GM19463 (cell line): ENCODE measurements around the gene PRR5L.

Source experiments
- ATAC-seq: cut with Tn5 transposase; IDR thresholded peaks from one replicate; pipeline ENCODE4 v1.9.1; 2021; ENCODE audit warnings: mild to moderate bottlenecking, moderate library complexity; ENCODE audit not compliant: unreplicated experiment

PRR5L gene

DNA sequence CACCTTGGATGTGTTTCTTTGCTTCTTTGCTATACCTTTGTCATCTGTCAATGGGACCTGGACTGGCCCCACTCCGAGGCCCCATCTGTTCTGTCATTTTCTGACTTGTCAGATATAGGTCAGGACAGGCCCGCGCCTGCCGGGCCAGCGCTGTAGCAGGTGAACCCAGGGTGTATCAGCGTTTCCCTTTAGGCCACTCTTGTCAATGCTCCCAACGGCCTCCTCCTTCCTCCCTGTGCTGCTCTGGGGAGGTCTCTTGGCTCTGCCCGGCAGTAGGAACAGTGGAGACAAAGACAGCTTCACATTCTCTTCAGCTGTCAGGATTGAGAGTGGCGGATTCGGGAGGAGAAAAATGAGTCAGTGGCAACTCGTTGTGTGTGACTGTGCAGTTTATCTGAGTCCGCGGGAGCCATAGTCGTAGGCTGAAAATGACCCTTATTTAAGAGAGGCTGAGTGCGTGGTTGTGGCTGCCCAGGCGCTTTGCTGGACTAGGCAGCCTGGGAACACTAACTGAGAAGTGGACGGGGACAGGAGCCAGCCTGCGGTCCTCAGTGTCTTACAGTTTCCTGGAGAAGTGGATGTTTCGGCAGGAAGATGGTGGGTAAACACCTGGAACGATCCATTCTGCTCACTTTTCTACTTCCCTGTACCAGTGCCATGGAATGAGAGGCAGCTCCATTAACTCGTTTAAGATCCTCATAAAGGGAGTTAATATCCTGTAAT, 102.3 kb downstream of the PRR5L start:
- no peak for ATAC-seq

DNA sequence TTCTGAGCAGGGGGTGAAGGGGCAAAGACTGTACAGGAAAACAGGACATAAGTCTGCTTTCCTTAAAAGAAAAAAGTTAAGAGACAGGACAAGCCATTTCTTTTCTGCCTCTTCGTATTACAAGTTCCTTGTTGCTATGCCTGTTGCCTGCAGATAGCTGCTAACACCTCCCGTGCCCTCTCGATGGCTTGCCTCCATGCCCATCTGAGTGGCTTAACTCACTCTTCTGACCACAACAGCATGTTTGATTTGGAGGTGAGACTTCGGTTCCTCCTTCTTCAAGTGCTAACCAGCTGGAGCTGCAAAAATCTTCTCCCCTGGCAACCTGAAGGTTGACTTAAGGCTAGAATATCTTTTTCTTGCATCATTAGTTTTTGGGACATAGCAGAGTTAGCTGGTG, 103.1 kb downstream of the PRR5L start:
- ATAC-seq = no peak

DNA sequence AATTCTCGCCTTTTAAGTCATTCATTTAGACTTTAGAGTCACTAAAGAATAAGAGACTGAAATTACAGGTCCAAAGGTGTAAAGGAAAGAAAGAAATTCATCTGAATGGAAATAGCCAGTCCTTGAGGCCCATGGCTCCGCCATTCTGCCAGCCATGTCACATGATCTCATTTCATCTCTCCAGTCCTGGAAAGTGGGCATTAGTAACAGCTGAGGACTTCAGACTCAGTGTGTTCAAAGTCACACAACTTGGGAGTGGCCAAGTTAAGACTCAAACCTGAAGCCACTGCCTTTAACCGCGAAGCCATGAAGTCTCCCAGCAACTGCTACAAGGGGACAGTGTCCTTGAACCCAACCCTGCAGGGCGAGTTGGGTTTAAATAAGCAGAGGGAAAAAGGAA, 103.7 kb downstream of the PRR5L start:
- ATAC-seq = no peak

DNA sequence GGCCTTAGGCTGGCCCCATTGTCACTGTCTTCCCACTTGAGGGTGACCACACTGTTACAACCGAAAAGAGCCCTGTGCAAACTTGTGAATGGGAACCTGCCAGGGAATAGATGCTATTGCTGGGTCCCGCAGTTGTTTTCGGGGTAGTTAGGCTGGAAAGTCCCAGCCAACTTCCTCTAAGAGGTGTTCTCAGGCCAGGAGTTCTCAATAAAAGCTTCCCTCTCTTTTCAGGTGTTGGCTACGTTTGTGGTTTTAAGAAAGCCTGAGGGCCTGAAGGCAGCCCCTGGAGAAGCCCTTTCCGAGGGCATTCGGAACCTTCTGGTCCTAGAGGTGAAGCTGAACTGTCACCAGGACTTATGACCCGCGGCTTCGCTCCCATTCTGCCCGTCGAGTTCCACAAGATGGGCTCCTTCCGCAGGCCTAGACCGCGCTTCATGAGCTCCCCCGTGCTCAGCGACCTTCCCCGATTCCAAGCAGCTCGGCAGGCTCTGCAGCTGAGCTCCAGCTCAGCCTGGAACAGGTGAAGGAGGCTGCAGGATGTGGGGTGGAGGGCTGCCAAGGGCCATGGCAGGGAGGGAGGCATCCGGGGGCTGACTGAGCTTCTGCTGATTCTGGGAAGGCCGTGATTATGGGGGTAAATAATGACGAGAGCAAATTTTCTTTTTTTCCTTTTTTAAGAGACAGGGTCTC, 104.8 kb downstream of the PRR5L start:
- peak; percentile 54 for ATAC-seq

DNA sequence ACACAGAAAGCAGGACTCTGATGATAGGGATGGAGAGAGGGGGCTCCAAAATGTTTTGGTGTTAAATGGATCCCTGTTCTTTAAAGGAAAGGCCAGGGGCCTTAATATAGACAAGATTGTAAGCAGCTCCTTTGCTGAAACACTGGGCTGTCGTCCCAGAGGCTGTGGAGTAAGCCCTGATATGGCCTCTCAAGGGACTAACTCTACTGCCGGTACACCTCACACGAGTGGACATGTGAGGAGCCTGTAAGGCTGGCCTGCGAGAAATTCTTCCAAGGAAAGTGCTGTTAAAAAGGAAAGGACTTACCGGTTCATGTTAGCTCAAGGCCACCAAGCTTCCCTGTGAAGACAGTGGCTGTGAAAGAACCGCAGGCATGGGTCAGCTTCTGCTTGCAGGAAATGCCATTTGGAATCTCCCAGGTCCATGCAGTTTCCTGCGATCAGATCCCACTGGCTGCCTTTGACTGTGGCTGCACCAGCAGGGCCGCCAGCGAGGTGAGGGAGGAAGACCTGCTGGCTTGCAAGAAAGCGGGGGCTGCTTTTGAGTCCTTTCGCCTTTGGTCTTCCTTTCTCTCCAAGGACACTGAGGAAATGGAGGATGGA, 106.6 kb downstream of the PRR5L start:
- no peak for ATAC-seq

DNA sequence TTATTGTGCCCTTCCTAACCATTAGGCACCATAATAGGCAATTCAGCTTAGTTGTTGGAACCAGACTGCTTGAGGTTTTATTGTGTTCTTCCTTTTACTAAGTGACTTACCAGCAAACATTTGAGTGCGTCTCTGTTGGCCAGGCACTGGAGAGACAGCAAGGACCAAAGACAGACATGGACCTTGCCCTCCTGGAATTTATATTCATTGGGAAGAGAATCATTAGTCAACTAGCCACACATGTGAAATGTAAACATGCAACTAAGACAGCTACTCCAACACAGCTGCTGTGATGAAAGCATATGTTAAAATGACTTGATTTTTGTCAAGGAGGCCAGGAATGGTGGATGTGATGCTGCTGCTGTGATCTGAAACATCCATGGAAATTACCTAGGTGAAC, 107.6 kb downstream of the PRR5L start:
- no peak for ATAC-seq

DNA sequence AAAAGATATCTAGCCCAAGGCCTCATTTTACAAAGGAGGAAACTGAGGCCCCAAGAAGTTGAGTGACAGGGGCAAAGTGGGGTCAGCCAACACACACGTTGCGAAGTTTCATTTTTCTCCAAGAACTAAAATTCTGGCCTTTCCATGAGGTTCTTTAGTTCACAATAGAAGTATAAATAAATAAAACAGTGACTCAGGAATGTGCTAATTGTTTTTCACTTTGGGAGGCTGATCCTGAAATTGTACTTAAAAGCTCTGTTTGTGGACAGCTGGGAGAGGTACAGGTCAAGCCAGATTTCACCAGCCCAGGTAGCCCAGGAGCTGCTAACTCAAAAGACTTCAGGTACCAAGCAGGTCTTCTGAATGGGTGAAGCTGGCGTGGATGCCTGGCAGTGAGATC, 108.7 kb downstream of the PRR5L start:
- no peak for ATAC-seq

DNA sequence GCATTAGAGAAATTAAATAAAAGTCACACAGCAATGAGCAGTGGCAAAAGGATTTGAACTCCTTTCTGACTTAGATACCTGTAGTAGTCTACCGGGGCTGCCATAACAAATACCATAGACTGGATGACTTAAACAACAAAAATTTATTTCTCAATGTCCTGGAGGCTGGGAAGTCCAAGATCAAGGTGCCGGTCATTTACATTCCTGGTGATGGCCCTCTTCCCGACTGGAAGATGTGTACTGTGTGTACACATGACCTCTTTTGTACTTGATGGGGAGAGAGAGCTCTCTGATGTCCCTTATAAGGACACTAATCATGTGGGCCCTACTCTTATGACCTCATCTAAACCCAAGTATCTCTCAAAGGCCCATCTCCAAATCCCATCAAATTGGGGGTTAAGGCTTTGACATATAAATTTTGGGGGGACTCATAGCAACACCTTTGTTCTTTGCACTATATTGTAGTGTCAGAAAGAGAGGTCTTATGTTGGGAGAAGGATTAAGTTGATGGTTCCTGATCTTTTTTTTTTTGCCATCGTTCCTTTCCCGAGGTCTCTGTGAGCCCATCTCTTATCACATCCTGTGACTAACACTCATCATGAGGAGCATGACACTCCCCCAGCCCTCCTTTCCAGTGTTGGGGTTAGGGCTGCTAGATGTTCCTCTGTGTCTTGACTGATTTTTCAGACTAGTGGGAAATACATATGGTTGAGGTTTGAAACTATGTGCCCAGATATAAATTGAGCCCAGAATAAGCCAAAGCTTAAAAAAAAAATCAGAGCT, 109.7 kb downstream of the PRR5L start:
- ATAC-seq = no peak

DNA sequence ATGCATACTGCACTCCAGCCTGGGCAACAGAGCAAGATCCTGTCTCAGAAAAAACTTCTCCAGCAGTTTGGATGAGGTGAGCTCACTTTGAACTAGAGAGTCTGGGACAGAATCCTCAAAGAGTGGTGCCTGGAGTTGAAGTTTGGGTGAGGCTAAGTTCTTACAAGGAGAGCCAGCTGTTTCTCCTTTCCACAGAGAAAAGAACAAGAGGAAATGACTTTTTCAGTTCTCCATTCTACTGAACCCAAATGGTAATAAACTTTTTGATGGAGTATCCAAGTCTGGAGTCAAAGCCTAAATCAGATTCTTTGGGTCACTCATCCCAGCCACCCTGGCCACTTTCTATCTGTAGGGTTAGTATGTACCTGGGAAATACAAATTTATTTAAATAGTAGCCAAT, 111.3 kb downstream of the PRR5L start:
- ATAC-seq = no peak

DNA sequence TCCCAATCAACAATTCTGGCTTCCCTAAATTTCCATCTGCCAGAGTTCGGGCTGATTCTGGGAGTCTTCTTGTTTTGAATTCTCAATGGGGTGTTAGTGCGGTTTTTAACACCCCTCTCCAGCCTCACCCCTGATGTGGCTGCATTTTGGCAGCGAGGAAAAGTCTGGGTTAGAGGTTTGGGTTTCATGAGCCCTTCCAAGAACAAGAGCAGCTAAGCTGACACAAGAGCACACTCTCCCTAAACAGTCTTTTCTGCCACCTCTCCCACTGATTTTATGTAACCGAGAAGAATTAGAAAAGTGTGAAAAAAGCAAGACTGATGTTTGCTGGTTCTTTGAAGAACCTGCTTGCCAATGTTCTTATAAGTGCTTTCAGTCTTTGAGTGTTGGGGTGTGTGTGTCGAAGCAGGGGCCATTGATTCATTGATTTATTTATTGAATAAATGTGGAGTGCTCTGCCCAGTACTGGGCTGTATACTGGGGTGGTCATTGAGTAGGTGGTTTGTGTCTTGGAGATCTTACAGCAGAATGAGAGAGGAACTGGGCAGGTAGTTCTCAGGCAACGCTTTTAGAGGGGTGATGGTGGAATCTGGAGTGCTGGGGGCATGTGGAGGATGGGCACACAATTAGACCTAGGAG, 112.5 kb downstream of the PRR5L start:
- ATAC-seq = no peak

DNA sequence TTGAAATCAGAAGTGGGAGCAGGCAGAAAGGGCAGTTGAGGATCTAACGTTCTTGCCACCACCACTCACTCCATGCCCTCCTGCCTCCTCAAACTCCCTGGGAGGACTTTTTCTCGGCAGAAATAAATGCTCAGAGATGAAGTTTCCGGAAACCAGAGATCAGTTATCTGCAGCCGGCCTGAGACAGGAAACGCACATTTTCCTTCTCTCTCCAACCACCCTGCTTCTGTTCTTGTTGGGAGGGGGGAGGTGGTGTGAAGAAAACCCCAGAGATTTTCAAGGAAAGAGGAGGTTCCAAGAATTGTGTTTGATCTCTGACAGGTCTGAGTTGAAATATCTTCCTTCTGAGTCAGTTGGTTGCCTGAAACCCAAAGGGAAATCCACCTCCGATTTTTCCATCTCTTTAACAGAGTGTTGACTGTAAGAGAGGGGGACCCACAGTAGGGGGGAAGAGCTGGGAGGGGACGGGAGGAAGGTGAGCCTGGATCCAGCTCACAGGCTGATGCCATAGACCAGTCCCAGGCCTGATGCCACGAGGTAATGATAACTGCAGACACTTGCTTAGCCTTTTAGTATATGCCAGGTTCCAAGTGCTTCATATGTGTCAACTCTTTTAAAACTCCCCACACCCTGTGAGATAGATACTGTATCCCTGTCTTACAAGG, 113.2 kb downstream of the PRR5L start:
- no peak for ATAC-seq

DNA sequence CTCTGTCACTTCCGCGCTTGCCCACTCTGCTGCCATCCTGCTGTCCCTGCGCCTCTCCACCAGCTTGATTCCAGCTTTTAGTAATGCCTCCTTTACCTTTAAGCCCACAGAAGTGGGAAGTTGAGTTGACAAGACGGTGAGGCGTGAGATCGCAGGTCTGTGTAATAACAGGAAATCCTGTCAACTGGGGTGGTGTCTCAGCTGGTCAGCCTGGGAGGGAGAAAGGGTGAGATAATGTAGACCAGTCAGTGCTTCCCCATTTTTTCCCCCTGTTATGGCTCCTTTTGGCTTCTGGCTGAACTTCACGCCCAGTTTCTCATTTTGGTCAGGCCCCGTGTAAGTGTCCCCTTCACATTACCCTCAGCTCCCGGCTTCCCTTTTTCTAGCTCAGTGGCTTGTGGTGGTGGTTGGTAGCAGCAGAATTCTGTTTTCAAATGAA, 115.1 kb downstream of the PRR5L start:
- peak; percentile 70 for ATAC-seq

DNA sequence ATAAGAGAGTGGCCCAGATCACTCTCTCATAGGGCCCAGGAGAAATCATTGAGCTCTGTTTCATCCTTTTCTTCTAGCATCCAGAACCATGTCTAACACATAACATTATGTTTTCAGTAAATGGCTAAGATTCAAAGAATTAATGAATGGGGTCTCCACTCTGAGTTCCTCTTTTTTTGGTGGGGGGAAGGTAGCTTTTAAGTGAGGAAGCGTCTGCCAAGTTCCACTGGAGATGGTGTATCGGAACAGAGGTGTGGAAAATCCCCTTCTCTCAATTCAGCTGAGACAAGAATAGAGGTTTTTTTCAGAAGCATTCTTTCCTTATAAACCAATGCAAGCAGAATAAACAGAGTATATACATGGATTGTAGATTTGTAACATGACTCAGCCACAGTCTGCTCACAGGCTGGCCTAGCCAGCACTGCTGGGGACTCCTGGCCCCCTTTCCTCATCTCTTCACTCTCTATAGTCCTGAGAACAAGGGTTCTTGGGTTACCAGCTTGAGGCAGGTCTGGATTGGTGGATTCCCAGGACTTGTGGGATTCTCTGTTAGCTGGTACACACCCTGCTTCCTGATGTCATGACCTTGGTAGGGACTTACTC, 116.8 kb downstream of the PRR5L start:
- ATAC-seq = no peak

DNA sequence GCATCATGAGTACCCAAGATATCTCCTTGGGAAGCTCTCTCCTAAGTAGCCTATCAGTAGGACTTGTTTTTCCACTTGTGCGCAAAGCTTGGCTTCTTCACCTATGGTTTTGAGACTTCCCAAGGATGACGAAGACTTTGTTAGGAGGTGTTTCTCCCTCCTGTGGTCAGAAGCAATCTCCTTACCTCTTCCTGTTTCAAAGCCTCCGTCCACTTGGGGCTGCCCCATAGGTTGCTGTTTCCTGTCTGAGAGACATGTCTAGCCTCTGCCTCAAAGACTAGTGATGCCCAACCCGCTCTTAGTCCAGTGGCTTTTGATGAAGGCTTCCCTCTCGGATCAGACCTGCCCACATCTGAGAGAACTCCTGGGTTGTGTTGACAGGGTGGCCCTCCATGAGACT, 121.1 kb downstream of the PRR5L start:
- ATAC-seq = peak; percentile 57

DNA sequence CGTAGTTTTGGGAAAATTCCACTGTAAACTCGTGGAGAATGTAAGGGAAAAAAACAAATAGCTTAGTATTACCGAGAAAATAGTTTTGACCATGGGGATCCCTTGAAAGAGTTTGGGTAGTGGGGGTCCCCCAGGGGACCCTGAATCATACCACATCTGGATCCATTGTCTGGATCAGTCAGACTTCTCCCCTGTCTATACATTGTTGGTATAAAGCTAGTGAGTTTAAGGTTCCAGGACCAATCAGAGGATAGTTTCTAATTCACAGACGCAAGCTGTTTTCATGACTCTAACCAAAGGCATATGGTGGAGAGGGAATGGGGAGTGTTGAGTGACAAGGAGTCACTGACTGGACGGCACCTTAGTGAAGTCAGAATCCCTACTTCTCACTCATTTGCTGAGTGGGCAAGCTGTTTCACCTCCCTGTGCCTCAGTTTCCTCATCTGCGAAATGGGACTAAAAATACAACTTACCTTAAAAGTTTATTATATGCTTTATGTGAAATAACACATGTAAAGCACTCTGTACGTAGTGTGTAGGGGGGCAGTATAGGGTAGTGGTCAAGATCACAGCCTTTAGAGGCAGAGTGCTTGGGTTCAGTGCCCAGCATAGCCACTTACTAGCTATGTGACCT, 123.8 kb downstream of the PRR5L start:
- ATAC-seq = no peak

DNA sequence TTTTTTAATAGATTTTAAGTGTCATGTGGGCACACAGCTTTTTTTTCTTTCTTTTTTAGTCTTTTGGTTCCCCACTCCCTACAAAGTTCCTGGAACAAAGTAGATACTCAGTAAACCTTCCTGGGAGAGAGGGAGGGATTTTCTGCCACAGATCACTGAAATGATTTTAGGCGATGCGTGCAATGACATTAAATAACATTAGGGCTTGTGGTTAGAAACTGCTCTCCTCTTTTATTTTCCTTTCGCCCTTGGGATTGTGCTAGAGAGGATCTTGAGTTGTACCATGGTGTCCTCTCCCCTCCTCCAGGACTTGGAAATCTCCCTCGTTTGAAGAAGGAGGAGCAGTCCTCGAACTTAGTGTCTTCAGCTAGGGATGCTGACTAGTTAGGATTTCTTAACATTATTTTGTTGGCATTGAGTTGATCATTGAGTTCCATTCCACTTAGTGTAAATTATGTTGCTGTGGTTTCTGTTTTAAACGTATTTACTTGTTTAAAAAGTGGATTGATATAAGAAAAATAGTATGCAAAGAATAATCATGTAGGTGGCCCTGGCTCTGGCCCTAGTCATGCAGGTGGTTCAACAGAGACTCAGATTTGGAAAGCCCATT, 125.6 kb downstream of the PRR5L start:
- no peak for ATAC-seq

DNA sequence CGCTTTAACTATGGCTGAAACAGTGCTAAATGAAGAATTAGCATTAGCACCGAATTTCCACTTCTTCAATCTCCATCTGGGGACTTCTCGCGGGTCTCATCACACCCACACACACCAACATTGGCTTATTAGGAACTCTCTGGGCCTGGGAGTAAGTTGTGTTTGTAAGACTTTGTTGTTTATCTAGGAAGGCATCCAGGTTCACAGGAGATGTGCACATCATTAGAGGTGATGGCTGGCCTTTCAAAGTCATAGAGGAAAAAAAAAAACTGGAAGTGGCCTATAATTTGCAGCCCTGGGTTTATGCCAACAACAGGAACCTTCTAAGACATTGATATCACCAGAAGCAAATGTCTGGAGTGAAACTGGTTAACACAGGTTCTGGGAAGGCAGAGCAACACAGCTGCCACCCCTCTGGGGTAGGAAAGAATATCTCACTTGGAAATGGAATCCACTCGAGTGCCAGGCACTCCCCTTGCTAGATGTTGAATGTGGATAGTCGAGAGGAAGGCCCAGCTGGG, 129.5 kb downstream of the PRR5L start:
- no peak for ATAC-seq

DNA sequence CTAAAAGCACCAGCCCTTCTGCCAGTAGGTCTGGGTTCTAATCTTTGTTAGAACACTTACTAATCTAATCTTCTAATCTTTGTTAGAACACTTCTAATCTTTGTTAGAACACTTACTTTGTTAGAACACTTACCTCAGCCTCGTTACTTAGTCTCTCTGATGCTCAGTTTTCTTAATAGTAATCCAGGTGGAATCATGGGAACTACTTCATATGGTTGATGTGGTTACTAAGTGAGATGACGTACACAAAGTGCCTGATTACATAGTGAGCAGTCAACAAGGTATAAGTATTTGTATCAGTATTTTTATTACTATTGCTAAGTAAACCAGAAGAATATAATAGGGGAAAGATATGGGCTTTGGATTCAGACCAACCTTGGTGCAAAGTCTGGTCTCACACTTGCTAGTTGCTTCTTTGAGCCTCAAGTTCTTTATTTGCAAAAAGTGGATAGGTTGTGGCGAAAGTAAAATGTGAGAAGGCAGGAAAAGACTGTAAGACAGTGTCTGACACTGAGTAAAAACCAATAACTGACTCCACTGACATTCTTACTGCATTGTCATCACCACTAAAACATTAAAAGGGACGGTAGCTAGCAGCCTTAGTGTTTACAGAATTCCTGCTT, 130.2 kb downstream of the PRR5L start:
- no peak for ATAC-seq
